Measurements from ENCODE around the gene PICK1.

The PICK1 gene

GRCh38 chr22:38056969-38057891 lies at the start of gene PICK1:
PICK1 (plus strand) TSS chr22:38057404; CDS start chr22:38057810, 406 bp downstream.
- DNase-seq = no peak

GRCh38 chr22:38009000-38009806 lies 48.0 kb upstream of the PICK1 start:
- no peak for DNase-seq

DNA sequence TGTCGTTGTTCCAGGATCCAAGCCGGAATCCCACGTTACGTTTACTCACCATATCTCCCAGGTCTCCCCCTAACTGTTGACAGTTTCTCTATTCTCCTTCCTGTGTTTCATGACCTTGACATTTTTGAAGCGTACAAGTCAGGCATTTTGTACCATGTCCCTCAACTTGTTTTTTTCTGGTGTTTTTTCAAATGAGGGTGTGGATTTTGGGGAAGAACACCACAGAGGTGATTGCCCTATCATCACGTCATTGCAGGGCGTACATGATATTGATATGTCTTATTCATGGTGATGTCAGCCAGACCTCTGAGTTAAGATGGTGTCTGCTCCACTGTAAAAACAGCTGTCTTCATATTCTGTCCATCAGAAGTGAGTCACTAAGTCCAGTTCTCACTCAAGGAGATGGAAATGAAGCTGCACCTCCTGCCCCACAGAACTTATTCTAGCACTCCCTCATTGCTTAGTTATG lies 44.6 kb upstream of the PICK1 start:
- DNase-seq = no peak

GRCh38 chr22:38014083-38014482 lies 43.1 kb upstream of the PICK1 start:
- no peak for DNase-seq

DNA sequence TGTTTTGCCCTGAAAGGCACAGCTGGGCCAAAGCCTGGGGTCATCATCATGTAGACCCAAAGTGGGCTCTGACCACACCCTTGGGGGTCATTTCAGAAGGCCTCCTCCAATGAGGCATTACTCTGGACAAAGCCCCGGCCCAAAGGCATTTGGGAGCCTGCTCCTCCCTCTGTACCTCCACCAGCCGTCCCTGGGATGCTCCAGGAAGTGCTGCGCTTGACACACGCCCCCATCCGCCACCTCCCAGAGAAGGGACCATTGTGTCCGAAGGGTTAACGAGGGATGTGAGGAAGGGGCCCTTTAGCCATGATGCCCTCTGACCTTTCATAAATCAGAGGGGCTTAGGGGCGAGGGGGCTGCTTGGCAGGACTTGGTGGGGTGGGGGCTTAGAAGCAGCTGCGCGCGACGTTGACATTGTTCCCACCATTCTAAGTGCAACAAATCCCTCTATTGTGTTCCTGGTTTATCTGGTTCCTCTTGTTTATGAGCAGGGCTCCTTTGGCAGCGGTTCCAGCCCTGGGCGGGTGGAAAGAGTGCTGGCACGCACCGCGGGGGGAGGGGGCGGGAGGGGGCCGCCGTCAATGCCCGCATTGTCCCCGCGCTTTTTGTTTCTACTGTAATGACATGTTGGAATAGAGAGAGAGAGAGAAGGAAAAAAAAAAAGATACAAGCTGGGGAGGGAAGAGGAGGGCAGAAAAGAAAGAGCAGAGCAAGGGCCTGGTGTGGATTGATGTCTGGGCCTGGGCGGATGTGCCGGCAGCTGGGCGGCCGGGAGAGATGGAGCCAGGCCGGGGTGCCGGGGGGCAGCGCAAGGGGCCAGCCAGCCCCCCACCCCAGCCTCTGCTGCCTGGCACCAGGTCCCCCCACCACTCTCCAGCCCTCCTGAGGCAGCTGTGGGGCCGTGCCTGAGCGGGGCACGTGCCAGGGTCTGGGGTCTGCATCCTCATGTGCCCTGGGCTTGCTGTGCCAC lies 40.7 kb upstream of the PICK1 start:
- no peak for DNase-seq

DNA sequence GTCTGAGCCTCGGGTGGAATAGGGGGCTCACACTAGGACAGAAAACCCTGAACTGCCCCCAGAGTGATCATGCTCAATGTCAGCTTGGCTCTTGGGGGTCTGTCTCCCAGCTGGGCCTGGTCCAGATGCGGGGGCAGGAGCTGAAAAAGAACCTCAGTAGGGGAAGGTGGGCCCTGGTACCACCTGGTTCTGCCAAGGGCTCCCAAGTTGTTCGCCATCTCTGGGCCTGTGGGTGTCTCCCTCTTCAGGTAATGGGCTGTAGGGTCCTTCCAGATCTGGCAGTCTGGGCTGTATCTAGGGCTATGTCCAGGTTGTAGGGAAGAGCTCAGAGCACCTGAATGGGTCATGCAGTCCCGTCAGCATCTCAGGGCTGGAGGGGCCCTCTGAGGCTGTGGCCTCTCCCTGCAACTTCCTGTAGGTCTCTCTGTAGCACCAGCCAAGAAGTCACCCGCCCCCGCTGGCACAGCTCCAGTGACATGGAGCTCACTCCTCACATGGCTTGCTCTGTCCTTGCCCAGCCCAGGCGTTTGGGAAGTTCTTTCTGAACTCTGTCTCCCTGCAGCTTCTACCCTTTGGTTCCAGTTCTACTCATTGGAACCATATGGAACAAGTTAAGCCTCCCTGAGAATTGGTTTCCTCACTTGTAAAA lies 39.8 kb upstream of the PICK1 start:
- no peak for DNase-seq

DNA sequence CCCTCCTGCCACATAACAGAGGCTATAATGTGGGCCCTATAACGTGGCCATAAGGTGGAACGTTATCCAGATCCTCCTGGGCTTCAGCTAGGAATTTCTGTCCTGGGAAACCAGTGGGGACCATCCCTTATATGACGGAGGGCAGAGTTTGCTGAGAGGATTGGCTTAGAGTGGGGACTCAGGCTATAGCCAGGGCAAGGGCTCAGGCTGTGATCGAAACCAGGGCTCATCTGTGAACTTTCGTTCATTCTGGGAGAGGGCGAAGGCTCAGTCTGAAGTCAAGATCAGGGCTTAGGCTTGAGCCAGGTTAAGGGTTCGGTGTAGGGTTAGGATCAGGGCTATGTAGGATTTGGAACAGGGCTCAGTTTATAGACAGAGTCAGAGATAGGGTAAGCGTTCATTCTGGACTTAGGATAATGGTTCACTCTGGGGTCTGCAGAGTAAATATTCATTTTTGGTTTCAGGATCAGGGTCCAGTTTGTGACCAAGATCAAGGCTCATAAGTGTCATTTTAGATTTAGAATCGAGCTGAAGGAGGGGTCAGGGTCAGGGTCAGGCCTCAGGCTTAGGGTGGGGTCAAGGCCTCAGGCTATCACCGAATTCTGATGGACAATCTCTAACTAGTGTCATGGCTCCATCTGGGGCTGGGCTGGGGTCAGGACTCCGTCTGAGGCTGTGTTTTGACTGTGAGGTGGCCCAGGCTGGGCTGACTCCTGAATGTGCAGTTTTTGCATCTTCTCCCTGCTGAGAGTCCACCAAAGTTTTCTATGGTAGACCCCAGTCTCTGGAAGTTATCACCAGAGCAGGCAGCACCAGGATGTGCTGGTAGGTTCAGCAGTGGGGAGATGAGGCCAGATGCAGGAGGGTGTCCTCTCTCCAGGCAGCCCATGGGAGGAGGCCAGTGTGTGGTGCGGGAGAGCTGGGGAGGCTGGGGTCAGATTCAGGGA lies 39.0 kb upstream of the PICK1 start:
- no peak for DNase-seq

GRCh38 chr22:38018938-38019827 lies 38.0 kb upstream of the PICK1 start:
- no peak for DNase-seq

DNA sequence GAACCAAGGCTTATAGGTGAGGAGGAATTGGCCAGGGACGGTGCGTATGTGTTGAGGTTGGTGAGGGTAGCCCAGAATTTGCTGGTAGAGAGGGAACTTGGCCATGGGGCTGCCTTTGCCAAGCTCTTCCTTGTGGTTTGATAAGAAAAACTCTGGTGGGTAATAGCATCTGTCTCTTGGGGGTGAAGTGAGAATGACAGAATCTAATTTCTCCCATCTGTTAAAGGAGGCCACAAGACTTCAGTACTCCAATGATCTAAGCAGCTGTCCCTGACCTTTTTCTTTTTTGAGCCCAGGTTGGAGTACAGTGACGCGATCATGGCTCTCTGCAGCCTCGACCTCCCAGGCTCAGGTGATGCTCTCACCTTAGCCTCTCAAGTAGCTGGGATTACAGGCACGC lies 36.0 kb upstream of the PICK1 start:
- DNase-seq = no peak

GRCh38 chr22:38023045-38023444 lies 34.2 kb upstream of the PICK1 start:
- DNase-seq = no peak

DNA sequence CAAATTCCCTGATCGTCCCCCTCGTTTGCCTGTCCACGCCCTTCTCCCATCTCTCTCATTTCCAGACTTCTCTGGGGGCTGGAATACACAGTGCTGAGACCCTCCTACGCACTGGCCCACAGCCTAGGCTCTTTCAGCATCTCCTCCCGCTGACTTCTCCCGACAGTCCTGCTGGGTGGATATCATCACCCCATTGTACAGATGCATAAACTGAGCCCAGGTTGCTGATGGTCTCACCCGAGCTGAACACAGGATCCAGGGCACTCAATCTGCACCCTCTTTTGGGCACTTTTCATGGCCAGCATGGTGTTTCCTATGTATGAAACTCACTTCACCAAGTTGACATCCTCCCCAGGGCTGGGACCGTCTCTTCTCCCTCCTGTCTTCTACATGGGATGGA lies 31.7 kb upstream of the PICK1 start:
- no peak for DNase-seq

DNA sequence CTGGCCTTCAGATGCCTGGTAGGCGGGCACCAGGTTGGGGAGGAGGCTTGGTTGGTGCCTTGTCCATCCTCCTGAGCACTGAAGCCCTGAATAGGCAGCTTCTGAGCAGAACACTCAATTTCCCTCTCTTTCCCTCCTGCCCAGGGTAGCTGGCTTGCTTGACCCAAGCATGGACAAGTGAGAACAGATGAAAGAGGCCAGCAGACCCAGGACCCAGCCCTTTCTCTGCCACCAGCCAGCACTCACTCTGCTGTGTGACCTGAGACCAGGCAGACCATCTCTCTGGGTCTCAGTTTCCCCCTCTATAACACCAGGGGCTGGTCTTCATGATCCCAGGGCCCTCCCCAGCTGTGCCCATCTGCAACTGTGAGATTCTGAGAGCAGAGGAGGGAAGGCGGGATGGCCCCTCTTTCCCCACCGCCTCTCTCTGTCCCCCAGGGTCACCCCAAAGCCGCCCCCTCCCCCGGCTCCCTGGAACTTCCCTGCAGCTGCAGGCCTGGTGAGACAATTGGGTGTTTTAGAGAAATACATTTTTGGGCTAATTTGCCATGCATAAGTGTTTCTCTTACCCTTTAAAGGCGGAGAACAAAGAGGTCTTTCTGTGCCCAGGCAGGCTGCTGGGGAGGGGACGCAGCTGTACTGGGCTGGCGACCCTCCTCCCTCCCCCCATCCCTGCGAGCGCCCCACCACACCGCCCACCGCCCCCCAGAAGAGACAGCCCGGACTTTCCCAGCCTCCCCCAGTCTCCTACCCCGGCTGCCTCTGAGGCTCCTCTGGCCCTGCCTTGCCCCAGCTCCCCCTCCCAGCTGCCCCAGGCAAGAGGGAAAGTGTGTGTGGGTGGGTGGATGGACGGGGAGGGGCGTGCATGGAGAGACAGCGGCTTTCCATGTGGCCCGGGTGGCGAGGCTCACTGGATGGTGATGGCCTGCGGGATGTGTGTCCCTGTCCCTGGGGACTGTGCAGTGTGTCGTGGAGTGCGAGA lies 30.8 kb upstream of the PICK1 start:
- no peak for DNase-seq

GRCh38 chr22:38027487-38027886 lies 29.7 kb upstream of the PICK1 start:
- no peak for DNase-seq

GRCh38 chr22:38028344-38029130 lies 28.7 kb upstream of the PICK1 start:
- no peak for DNase-seq

GRCh38 chr22:38029370-38029769 lies 27.8 kb upstream of the PICK1 start:
- DNase-seq = no peak

DNA sequence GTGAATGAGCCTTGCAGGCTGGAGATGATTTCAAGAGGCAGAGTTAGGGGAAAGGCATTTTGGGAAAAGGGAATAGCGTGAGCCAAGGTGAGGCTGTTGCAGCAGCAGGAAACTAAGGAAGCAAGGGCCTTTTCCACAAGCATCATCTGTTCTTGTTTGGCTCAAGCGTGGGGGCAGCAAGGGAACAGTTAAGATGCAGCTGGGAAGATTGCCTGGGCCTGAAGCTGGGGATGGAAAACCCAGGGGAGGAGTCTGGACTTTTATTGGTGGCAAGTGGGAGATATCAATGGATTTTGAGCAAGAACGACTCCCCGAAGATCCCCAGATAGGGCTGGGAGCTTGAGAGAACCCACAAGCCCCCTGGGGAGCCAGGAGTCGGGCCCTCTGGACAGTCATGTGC lies 27.3 kb upstream of the PICK1 start:
- no peak for DNase-seq

DNA sequence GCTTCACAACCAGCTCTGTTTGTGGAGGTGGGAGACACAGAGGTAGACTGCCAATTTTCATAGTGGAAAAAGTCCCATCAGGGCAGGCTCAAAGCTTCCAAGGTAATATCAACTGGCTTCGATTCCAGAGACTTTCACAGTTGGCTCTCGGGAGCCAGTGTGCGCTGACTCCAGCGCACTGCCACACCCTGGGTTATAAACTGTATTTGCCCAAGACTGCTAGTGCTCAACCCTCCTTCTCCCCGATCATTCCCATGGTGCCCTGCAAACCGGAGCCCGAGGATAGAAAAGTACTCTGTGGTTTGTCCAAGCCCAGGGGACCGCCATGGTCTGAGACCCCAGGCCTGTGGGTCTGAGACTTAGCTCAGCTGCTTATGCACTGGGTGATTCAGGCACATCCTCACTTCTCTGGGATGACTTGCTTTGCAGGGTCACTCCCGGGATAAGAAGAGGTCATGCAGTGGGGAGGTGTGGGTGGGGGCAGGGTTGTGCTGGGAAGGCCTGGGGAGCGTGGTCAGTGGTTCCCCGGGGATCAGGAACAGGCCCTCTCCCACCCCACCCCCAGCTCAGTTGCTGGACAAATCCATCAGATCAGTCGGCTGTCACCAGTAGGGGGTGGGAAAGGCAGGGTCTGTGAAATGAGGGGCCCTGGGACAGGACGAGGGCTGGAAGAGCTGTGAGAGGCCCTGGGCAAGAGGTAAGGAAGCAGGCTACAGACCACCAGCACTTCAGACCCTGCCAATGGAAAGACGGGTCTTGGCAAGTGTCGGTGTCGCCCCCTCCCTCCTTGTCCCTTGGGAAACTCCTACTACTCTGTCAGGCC lies 26.7 kb upstream of the PICK1 start:
- DNase-seq = no peak
